ENCODE measurements around the gene CDC27.
"Not testable (repeated sequence)": the region's sequence is repeated elsewhere in the genome, so short reads cannot be mapped to it uniquely, and the experiment has no call there.

- not testable (repeated sequence) for TF ChIP-seq CTCF (IDR thresholded peaks at IDR 0.05; ENCODE audit: poor library complexity); EZH2 (IDR thresholded peaks at IDR 0.05; ENCODE audit: borderline replicate concordance); EZH2phosphoT487 (IDR thresholded peaks at IDR 0.05; ENCODE audit: low read depth, severe bottlenecking, unreplicated experiment)
Measured at GRCh38 chr17:47168896-47169295, 20.2 kb downstream of the CDC27 start.
